Measurements from ENCODE around the gene MRPL17. TPM values are rescaled to one million over a fixed set of nuclear protein-coding genes. Genes with fewer than 3 reads are reported as not detected.

MRPL17 gene
- total and polyA plus RNA-seq, 10 of the 15 experiments (the other 5 are each of a cell fraction or from before 2014, with no cell fraction given) = 60.3 to 171 (median 94.8) TPM

- TF ChIP-seq PRDM15 (CRISPR knock-in tag; IDR thresholded peaks at IDR 0.05) = no peak
- TF ChIP-seq TCF7 (IDR thresholded peaks at IDR 0.05; ENCODE audit: borderline replicate concordance) = no peak
- no peak for TF ChIP-seq PAX8 (IDR thresholded peaks at IDR 0.05)
These were observed 40.9 kb upstream of the MRPL17 start (continued) for GRCh38 chr11:6724013-6724412.

GRCh38 chr11:6721343-6721742 is 38.2 kb upstream of the MRPL17 start:
- Histone ChIP-seq H3K4me3 (no peak overlapping the region), H4K20me1 (ENCODE audit: control insufficient read depth, insufficient read depth) (no peaks in the 10 kb centered on the region), H3K9ac (ENCODE audit: control insufficient read depth, insufficient read depth, low read length) (no peak overlapping the region), H3K9me3 (replicated peaks; ENCODE audit: control insufficient read depth, insufficient read depth, low read length) (peaks cover 5% of the 10 kb centered on the region; the same call in 2 of the 3 replicates), H3K4me1 (ENCODE audit: control insufficient read depth, insufficient read depth, low read length) (no peaks in the 10 kb centered on the region), H3K36me3 (ENCODE audit: control insufficient read depth in 2 of 2, insufficient read depth in 2 of 2, low read length in 1 of 2) (peaks cover 2 to 33% of the 10 kb centered on the region in 2 experiments; a peak in 3 of 4 replicates), H2AFZ (ENCODE audit: control insufficient read depth, low read depth, low read length) (no peak overlapping the region), H3K27ac (ENCODE audit: control insufficient read depth, insufficient read depth) (no peak overlapping the region), H3K27me3 (replicated peaks in 1 of 2; ENCODE audit: control insufficient read depth in 2 of 2, insufficient read depth in 2 of 2, low read length in 1 of 2) (no peaks in the 10 kb centered on the region), H3K79me2 (ENCODE audit: control insufficient read depth, insufficient read depth, low read length) (peaks cover 5% of the 10 kb centered on the region), H3K4me2 (ENCODE audit: control insufficient read depth, insufficient read depth) (no peak overlapping the region)
- BruUV-seq (replicated peaks) = no TSS peak
- CTCF ChIA-PET = interaction anchor here (0.7 to 3.4 kb wide), 7 partner anchors 11 to 70 kb away, joined by 3 to 18 read pairs (median 6); no protein-coding TSS in a partner anchor
- intact Hi-C loops (cut with micrococcal nuclease; ENCODE audit: unreplicated experiment) = no loop called here
- 54% methylated on average over 1 of the region's 1 CpG for WGBS (ENCODE audit: insufficient coverage, insufficient replicate concordance, low lambda C conversion rate, missing lambda C conversion rate)
- POLR2A ChIA-PET = no interaction called here
- TF ChIP-seq ZNF687 (IDR thresholded peaks at IDR 0.05) (no peak), NFXL1 (IDR thresholded peaks at IDR 0.05; ENCODE audit: borderline replicate concordance) (no peak), CHD4 (IDR thresholded peaks at IDR 0.05) (no peak)
- DNase-seq (ENCODE audit: low read depth, low spot score) (no peak), ATAC-seq (no peak), FAIRE-seq (no peak)
- in situ Hi-C loops (cut with MboI) = no loop called here
- SMC1A ChIA-PET (ENCODE audit: uncharacterized antibody, unreplicated experiment) = interaction anchor here (2.9 to 5.0 kb wide), 2 partner anchors 16 to 34 kb away, joined by 17 to 23 read pairs; no protein-coding TSS in a partner anchor
- RAD21 ChIA-PET (ENCODE audit: unreplicated experiment) = no interaction called here

Measured in GM12878 (cell line).